SU-DHL-6 (cell line): ENCODE measurements around the gene ABCG1.

Experiments
- H2AFZ ChIP-seq: fragments of 200-600 bp; sonication (generic); 2 replicates; pipeline ENCODE4 v1.6.1; 2014; ENCODE audit warnings: low read depth, mild to moderate bottlenecking, moderate library complexity, mixed read lengths, antibody characterized with exemption, low read length; ENCODE audit not compliant: severe bottlenecking
- H3F3A ChIP-seq: fragments of 200-600 bp; shearing (Covaris generic); 2 replicates; pipeline ENCODE4 v1.6.0; 2016; ENCODE audit warnings: antibody characterized with exemption, mild to moderate bottlenecking; ENCODE audit not compliant: insufficient read depth
- H3K27ac ChIP-seq: fragments of 200-600 bp; sonication (generic); 2 replicates; pipeline ENCODE4 v1.5.1; 2016; ENCODE audit warnings: low read depth, mild to moderate bottlenecking, low read length, moderate library complexity, mixed read lengths
- H3K27me3 ChIP-seq: fragments of 200-600 bp; sonication (generic), shearing (Covaris generic); 2 replicates; pipeline ENCODE4 v1.6.0; 2014; ENCODE audit warnings: mild to moderate bottlenecking, low read length
- H3K36me3 ChIP-seq: fragments of 200-600 bp; sonication (generic); 2 replicates; pipeline ENCODE4 v1.6.1; 2014; ENCODE audit warnings: mild to moderate bottlenecking, low read length, mixed read lengths
- H3K4me2 ChIP-seq: fragments of 300-600, 200-600 bp; shearing (Covaris generic), sonication (generic); 2 replicates; pipeline ENCODE4 v1.6.0; 2014; ENCODE audit warnings: low read length, low read depth, mild to moderate bottlenecking; ENCODE audit not compliant: poor library complexity, severe bottlenecking
- H3K4me3 ChIP-seq: fragments of 200-600 bp; sonication (generic); 2 replicates; pipeline ENCODE4 v1.5.1; 2014; ENCODE audit warnings: antibody characterized with exemption, low read length, mild to moderate bottlenecking, mixed read lengths; ENCODE audit not compliant: insufficient read depth, poor library complexity, severe bottlenecking
- H3K79me2 ChIP-seq: fragments of 200-600 bp; sonication (generic); 2 replicates; pipeline ENCODE4 v1.6.1; 2014; ENCODE audit warnings: mild to moderate bottlenecking, low read length, moderate library complexity; ENCODE audit not compliant: insufficient read depth
- H3K9ac ChIP-seq: fragments of 200-600 bp; sonication (generic); 2 replicates; pipeline ENCODE4 v1.7.0; 2014; ENCODE audit warnings: mild to moderate bottlenecking, low read length
- H3K9me2 ChIP-seq: fragments of 200-600 bp; sonication (generic); replicated peaks from 2 replicates; pipeline ENCODE4 v1.6.1; 2014; ENCODE audit warnings: low read length; ENCODE audit not compliant: insufficient read depth
- H3K9me3 ChIP-seq: fragments of 200-600 bp; sonication (generic); 2 replicates; pipeline ENCODE4 v1.6.1; 2014; ENCODE audit warnings: low read length, mixed read lengths; ENCODE audit not compliant: insufficient read depth
- H4K20me1 ChIP-seq: fragments of 200-600 bp; sonication (generic); 2 replicates; pipeline ENCODE4 v1.6.1; 2014; ENCODE audit warnings: low read depth, mild to moderate bottlenecking, antibody characterized with exemption, low read length, moderate library complexity, mixed read lengths
- CTCF ChIP-seq: fragments of 200-600 bp; sonication (generic); IDR thresholded peaks from one replicate; pipeline ENCODE4 v1.5.1; 2017; ENCODE audit warnings: antibody characterized with exemption, mild to moderate bottlenecking, low read length, moderate library complexity; ENCODE audit not compliant: insufficient read depth, poor library complexity, severe bottlenecking
- EZH2phosphoT487 ChIP-seq: fragments of 200-600 bp; sonication (generic), shearing (Covaris generic); conservative IDR thresholded peaks from 2 replicates; pipeline ENCODE4 v1.6.1; 2018; ENCODE audit warnings: mild to moderate bottlenecking, antibody characterized with exemption, low read length, moderate library complexity, mixed read lengths

Gene ABCG1

GRCh38 chr21:42340187-42341050 is 121.5 kb downstream of the ABCG1 start:
- H3K27me3 ChIP-seq, result no peaks in the 10 kb centered on the region
- H2AFZ ChIP-seq, result no peak overlapping the region
- TF ChIP-seq CTCF (no peak), EZH2phosphoT487 (no peak)
- no peaks in the 10 kb centered on the region for H3K9me2 ChIP-seq
- no peaks in the 10 kb centered on the region for H4K20me1 ChIP-seq
- no peaks in the 10 kb centered on the region for H3K9me3 ChIP-seq
- H3K27ac ChIP-seq, result no peak overlapping the region
- no peak overlapping the region for H3K4me2 ChIP-seq
- no peaks in the 10 kb centered on the region for H3K36me3 ChIP-seq
- H3K9ac ChIP-seq, result no peak overlapping the region
- no peaks in the 10 kb centered on the region for H3F3A ChIP-seq
- no peak overlapping the region for H3K4me3 ChIP-seq
- H3K79me2 ChIP-seq, result no peaks in the 10 kb centered on the region

- Histone ChIP-seq H3K36me3 (no peaks in the 10 kb centered on the region), H3K4me2 (no peak overlapping the region), H3K27ac (no peak overlapping the region), H3F3A (no peaks in the 10 kb centered on the region), H3K9me3 (no peaks in the 10 kb centered on the region), H3K4me3 (no peak overlapping the region), H3K9me2 (no peaks in the 10 kb centered on the region), H3K27me3 (no peaks in the 10 kb centered on the region), H2AFZ (no peak overlapping the region), H3K79me2 (no peaks in the 10 kb centered on the region), H3K9ac (no peak overlapping the region), H4K20me1 (no peaks in the 10 kb centered on the region)
- no peak for TF ChIP-seq CTCF
- no peak for TF ChIP-seq EZH2phosphoT487
Observed at GRCh38 chr21:42341776-42342542, 123.0 kb downstream of the ABCG1 start.

GRCh38 chr21:42343101-42343500 is 124.2 kb downstream of the ABCG1 start:
- Histone ChIP-seq H3K4me3 (no peak overlapping the region), H3K79me2 (no peaks in the 10 kb centered on the region), H4K20me1 (no peaks in the 10 kb centered on the region), H2AFZ (no peak overlapping the region), H3F3A (no peaks in the 10 kb centered on the region), H3K4me2 (no peak overlapping the region), H3K27me3 (no peaks in the 10 kb centered on the region), H3K9me3 (no peaks in the 10 kb centered on the region), H3K36me3 (no peaks in the 10 kb centered on the region), H3K27ac (no peak overlapping the region), H3K9ac (no peak overlapping the region), H3K9me2 (no peaks in the 10 kb centered on the region)
- TF ChIP-seq EZH2phosphoT487 (no peak), CTCF (no peak)
